SK-N-SH treated with all-trans-retinoic acid at 6 μM for 48 hours (cell line): Measurements from ENCODE around the gene ZPLD1.

Source experiments
- ARNTL ChIP-seq: fragments of 450-650 bp; formaldehyde crosslinking; IDR thresholded peaks from 2 replicates; pipeline ENCODE4 v1.5.0; 2020; ENCODE audit warnings: low read depth, mild to moderate bottlenecking, moderate library complexity, borderline replicate concordance
- ISL1 ChIP-seq: fragments of 250-450 bp; sonication (Bioruptor Pico); IDR thresholded peaks from 2 replicates; pipeline ENCODE4 v2.1.2; 2022; ENCODE audit warnings: mild to moderate bottlenecking, moderate library complexity
- OSR1 ChIP-seq: fragments of 250-450 bp; sonication (Bioruptor Pico); IDR thresholded peaks from 2 replicates; pipeline ENCODE4 v1.8.0; 2022; ENCODE audit warnings: moderate library complexity, mild to moderate bottlenecking, inconsistent platforms
- POU6F1 ChIP-seq: fragments of 250-450 bp; sonication (Bioruptor Pico); IDR thresholded peaks from 2 replicates; pipeline ENCODE4 v1.8.0; 2021; ENCODE audit warnings: low read depth, mild to moderate bottlenecking, moderate library complexity, borderline replicate concordance
- PPARA ChIP-seq: fragments of 250-450 bp; sonication (Bioruptor Pico); IDR thresholded peaks from 2 replicates; pipeline ENCODE4 v1.5.0; 2020; ENCODE audit warnings: mild to moderate bottlenecking, borderline replicate concordance
- RARB ChIP-seq: fragments of 250-450 bp; sonication (Bioruptor Pico); IDR thresholded peaks from 2 replicates; pipeline ENCODE4 v1.8.0; 2021; ENCODE audit warnings: mild to moderate bottlenecking, moderate library complexity
- TCF4 ChIP-seq: fragments of 250-450 bp; sonication (Bioruptor Pico); IDR thresholded peaks from 2 replicates; pipeline ENCODE4 v1.8.0; 2021; ENCODE audit warnings: mild to moderate bottlenecking, moderate library complexity, borderline replicate concordance
- TOX ChIP-seq: fragments of 250-450 bp; sonication (Bioruptor Pico); IDR thresholded peaks from 2 replicates; pipeline ENCODE4 v1.8.0; 2021; ENCODE audit warnings: mild to moderate bottlenecking, moderate library complexity, borderline replicate concordance
- ZC3H10 ChIP-seq: fragments of 250-450 bp; sonication (Bioruptor Pico); IDR thresholded peaks from 2 replicates; pipeline ENCODE4 v1.5.1; 2021; ENCODE audit warnings: mild to moderate bottlenecking, moderate library complexity
- ZFP30 ChIP-seq: fragments of 450-650 bp; formaldehyde crosslinking; IDR thresholded peaks from 2 replicates; pipeline ENCODE4 v1.5.0; 2022; ENCODE audit warnings: mild to moderate bottlenecking, moderate library complexity
- ZNF8 ChIP-seq: fragments of 450-650 bp; formaldehyde crosslinking; IDR thresholded peaks from 2 replicates; pipeline ENCODE4 v1.5.0; 2020; ENCODE audit warnings: mild to moderate bottlenecking, moderate library complexity
- TF ChIP-seq, protein P1 (sequence below): fragments of 250-450 bp; sonication (Bioruptor Pico); IDR thresholded peaks from 2 replicates; pipeline ENCODE4 v1.5.1; 2020; ENCODE audit warnings: low read depth, mild to moderate bottlenecking, moderate library complexity
- TF ChIP-seq, protein P2 (sequence below): fragments of 250-450 bp; sonication (Bioruptor Pico); IDR thresholded peaks from 2 replicates; pipeline ENCODE4 v1.5.0; 2020; ENCODE audit warnings: mild to moderate bottlenecking, moderate library complexity
- TF ChIP-seq, protein P3 (sequence below): fragments of 250-450 bp; sonication (Bioruptor Pico); IDR thresholded peaks from 2 replicates; pipeline ENCODE4 v1.8.0; 2020; ENCODE audit warnings: mild to moderate bottlenecking, moderate library complexity, borderline replicate concordance

GRCh38 chr3:102434715-102435114, at the start of gene ZPLD1:
- TF ChIP-seq ZFP30 (no peak), RARB (no peak), PPARA (CRISPR knock-in tag) (no peak), POU6F1 (CRISPR knock-in tag) (no peak), TCF4 (no peak), ZC3H10 (CRISPR knock-in tag) (no peak), ARNTL (CRISPR knock-in tag) (no peak), ISL1 (no peak), TOX (CRISPR knock-in tag) (no peak), ZNF8 (no peak), OSR1 (CRISPR knock-in tag) (no peak)
- TF ChIP-seq, protein P1, sequence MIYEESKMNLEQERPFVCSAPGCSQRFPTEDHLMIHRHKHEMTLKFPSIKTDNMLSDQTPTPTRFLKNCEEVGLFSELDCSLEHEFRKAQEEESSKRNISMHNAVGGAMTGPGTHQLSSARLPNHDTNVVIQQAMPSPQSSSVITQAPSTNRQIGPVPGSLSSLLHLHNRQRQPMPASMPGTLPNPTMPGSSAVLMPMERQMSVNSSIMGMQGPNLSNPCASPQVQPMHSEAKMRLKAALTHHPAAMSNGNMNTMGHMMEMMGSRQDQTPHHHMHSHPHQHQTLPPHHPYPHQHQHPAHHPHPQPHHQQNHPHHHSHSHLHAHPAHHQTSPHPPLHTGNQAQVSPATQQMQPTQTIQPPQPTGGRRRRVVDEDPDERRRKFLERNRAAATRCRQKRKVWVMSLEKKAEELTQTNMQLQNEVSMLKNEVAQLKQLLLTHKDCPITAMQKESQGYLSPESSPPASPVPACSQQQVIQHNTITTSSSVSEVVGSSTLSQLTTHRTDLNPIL (CRISPR knock-in tag) = no peak
- TF ChIP-seq, protein P2, sequence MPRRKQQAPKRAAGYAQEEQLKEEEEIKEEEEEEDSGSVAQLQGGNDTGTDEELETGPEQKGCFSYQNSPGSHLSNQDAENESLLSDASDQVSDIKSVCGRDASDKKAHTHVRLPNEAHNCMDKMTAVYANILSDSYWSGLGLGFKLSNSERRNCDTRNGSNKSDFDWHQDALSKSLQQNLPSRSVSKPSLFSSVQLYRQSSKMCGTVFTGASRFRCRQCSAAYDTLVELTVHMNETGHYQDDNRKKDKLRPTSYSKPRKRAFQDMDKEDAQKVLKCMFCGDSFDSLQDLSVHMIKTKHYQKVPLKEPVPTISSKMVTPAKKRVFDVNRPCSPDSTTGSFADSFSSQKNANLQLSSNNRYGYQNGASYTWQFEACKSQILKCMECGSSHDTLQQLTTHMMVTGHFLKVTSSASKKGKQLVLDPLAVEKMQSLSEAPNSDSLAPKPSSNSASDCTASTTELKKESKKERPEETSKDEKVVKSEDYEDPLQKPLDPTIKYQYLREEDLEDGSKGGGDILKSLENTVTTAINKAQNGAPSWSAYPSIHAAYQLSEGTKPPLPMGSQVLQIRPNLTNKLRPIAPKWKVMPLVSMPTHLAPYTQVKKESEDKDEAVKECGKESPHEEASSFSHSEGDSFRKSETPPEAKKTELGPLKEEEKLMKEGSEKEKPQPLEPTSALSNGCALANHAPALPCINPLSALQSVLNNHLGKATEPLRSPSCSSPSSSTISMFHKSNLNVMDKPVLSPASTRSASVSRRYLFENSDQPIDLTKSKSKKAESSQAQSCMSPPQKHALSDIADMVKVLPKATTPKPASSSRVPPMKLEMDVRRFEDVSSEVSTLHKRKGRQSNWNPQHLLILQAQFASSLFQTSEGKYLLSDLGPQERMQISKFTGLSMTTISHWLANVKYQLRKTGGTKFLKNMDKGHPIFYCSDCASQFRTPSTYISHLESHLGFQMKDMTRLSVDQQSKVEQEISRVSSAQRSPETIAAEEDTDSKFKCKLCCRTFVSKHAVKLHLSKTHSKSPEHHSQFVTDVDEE (CRISPR knock-in tag) = no peak
- TF ChIP-seq, protein P3, sequence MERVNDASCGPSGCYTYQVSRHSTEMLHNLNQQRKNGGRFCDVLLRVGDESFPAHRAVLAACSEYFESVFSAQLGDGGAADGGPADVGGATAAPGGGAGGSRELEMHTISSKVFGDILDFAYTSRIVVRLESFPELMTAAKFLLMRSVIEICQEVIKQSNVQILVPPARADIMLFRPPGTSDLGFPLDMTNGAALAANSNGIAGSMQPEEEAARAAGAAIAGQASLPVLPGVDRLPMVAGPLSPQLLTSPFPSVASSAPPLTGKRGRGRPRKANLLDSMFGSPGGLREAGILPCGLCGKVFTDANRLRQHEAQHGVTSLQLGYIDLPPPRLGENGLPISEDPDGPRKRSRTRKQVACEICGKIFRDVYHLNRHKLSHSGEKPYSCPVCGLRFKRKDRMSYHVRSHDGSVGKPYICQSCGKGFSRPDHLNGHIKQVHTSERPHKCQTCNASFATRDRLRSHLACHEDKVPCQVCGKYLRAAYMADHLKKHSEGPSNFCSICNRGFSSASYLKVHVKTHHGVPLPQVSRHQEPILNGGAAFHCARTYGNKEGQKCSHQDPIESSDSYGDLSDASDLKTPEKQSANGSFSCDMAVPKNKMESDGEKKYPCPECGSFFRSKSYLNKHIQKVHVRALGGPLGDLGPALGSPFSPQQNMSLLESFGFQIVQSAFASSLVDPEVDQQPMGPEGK (CRISPR knock-in tag) = no peak
